Inflammatory macrophage treated with lipopolysaccharide for 4 hours (primary cell): Measurements from ENCODE around the gene HSPA4.
"Not testable (repeated sequence)": the region's sequence is repeated elsewhere in the genome, so short reads cannot be mapped to it uniquely, and the experiment has no call there.

Source experiments
- DNase-seq: peaks from one replicate; pipeline ENCODE4 v3.0.0-alpha.2; 2020

The HSPA4 gene

DNA sequence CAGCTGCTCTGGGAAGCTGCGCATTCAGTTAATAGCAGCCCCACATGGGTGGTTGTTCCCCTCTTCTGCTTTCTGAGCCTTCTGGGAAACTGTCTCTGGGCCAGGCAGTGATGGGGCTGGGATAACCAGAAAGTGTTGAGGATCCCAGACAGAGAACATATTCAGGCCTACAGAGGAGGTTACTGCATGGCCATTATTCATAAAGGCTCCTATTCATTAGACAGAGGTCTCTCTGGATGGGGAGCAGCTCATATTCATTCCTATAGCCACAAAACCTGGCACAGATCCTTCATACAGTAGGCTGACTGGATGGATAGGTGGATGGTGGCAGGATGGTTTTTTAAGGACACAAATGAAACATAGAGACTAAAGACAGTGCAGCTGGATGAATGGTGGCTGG, 76.3 kb downstream of the HSPA4 start:
- no peak for DNase-seq

- no peak for DNase-seq
These were observed 77.5 kb downstream of the HSPA4 start for GRCh38 chr5:133129289-133129688.

- no peak for DNase-seq
These were observed 78.1 kb downstream of the HSPA4 start for GRCh38 chr5:133129950-133130349.

DNA sequence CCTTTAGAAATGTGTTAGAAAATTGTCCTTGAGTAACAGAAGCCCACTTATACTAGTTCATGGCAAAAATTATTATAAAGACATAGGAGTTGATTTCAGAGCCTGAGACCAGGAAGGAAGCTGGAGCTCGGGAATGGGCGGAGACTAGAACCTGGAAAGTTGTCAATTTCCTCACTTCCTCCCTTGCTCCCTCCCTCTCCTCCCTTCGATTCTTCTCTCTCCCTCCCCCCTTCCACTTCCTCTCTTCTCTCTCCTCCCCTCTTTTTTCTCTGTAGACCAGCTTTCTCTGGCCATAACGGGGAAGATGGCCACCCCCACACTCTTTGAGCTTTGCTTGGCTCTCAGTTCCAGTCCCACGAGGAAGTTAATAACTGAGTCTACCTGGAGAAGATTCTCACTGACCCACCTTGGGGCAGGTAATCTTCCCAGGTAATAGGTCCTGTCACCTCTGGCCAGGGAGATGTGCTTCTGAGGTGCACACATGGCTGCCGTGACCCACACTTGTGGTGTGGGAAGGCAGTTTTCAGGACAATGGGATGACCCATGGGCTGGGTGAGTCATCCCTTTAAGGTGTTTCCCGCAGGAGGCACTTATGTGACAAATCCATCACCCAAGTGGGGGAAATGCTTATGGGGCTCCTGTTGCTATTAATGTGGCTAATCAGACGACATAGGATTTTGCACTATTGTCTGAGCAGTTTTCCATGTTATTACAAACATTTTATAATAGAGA, 78.7 kb downstream of the HSPA4 start:
- DNase-seq = peak; percentile 52

DNA sequence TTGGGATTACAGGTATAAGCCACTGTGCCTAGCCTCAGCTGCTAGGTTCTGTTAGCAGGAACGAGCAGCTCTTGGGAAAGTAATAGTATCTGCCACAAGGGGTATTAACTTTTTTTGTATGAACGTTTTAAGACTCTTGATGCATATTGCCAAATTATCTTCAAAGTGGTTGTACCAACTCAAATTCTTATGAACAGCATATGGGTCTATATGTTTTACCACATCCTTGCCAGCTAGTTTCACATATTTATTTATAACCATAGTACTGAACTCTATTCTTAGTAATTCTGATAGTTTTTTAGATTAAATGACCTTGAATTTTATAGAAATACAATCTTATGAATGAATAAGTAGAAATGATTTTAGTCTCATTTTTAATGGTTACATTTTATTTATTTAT, 80.9 kb downstream of the HSPA4 start:
- no peak for DNase-seq

- DNase-seq = not testable (repeated sequence)
These were observed 81.4 kb downstream of the HSPA4 start for GRCh38 chr5:133133241-133133640.

DNA sequence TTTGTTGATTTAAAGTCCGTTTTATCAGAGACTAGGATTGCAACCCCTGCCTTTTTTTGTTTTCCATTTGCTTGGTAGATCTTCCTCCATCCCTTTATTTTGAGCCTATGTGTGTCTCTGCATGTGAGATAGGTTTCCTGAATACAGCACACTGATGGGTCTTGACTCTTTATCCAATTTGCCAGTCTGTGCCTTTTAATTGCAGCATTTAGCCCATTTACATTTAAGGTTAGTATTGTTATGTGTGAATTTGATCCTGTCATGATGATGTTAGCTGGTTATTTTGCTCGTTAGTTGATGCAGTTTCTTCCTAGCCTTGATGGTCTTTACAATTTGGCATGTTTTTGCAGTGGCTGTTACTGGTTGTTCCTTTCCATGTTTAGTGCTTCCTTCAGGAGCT, 85.1 kb downstream of the HSPA4 start:
- DNase-seq = not testable (repeated sequence)

DNA sequence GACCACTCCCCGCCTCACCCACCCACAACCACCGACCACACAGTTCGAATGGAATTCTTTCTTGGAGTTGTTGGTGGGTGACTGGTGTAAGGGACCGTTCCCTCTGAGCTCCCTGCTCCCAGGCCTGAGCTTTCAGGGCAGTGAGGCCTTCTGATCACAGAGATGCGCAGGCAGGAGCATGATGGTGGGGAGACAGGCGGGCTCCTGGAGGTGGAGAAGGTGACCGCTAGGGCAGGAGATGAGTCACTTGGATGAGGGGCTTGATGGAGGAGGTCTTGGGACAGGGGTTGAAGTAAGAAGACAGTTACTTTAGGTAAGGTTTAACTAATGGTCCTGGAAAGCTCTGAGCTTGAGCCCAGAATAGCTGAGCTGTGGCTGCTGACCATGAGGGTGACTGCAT, 88.5 kb downstream of the HSPA4 start:
- no peak for DNase-seq

- DNase-seq = no peak
These were observed 89.9 kb downstream of the HSPA4 start for GRCh38 chr5:133141746-133142145.

DNA sequence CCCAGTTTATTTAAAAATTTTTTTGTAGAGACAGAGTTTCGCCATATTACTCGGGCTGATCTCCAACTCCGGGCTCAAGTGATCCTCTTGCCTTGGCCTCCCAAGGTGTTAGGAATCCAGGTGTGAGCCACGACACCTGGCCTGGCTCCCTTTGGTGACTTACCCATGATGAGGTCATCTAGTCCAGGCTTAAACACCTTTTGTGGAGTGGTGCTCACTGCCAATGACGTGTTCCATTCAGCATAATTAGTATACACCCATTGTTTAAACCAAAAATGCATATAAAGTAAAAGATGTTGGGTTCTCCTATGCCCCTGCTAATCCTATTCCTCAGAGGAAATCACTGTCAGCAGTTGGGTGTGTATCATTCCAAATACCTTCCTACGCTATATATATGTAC, 91.0 kb downstream of the HSPA4 start:
- DNase-seq = no peak

GRCh38 chr5:133144245-133144981, 92.6 kb downstream of the HSPA4 start:
- no peak for DNase-seq

DNA sequence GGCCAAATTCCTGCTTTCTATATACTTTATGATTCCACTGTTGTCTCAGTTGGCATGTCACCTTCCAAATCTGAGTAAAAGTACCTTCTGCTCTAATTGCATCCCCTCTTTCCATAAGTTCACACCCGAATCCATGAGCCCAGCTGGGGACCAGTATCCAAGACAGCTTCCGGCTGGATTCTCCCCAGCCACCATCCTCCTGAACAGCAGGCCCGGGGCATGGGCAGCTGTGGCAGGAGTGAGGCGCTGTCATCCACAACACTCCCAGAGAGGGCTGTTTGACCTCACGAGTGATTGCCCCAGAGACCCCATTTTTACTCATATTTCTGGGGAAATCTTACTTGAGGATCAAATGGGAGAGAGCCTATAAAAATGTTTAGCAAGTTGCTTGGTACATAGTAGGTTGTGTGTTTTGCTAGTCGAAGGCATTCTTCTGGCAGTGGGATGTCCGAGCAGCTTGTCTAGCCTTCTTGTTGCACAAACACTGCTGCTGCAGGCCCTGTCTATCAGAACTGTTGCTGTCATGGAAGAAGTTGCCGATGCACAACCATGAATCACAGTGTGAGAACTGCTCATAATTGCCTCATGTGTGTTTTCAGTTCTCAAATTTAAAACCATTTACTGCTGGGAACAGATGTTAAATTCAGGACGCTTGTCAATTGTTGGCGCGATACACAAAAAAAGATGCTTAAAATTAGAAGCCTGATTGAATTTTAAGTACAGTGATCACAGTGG, 93.8 kb downstream of the HSPA4 start:
- peak; percentile 70 for DNase-seq

GRCh38 chr5:133147411-133147810, 95.6 kb downstream of the HSPA4 start:
- DNase-seq = no peak

- DNase-seq = no peak
These were observed 96.2 kb downstream of the HSPA4 start for GRCh38 chr5:133147815-133148567.

DNA sequence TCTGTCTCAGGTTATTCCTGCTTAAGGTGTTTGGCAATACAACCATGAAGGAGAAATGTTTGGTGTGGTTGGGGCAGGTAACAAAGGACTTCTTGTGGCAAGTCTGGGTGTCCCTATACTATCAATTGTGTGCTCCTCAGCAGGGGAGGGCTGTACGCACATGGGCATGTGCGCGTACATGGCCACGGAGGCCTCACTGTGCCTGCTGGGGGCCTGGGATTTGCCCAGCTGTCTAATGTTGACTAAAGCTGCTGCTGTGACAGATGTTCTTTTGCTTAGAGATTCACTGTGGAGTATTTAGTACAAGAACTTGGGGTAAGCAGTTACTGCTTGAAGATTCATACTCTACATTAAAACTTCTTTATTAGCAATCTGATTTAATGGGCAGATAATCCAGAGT, 97.5 kb downstream of the HSPA4 start:
- no peak for DNase-seq

- no peak for DNase-seq
These were observed 99.2 kb downstream of the HSPA4 start for GRCh38 chr5:133150909-133151544.

GRCh38 chr5:133154274-133155075, 102.7 kb downstream of the HSPA4 start:
- no peak for DNase-seq

DNA sequence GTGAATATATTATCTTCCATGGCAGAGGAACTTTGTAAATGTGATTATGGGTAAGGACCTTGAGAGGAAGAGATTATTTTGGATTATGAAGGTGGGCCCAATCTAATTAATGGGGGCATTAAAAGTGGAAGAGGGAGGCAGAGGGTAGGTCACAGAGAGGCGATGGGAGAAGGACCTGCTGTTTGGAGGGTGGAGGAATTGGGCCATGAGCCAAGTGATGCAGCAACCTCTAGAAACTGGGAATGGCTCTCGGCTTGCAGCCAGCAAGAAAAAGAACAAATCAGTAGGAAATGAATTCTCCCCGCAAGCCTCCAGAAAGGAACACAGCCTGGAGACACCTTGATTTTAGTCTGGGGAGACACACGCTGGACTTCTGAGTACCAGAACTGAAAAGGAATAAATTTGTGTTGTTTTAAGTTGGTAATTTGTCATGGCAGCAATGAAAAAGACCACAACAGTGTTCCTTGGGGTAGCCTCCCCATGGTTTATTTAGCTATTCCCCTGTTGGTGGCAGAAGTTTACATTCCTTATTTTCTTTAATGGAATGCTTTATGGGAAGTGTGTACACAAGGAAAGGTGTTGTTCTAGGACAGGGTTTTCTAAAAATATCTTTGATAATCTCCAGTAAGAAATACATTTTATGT, 103.6 kb downstream of the HSPA4 start:
- DNase-seq = no peak
